ENCODE measurements around the gene CPA4. TPM values are rescaled to one million over a fixed set of nuclear protein-coding genes. Genes with fewer than 3 reads are reported as not detected.
A peak's percentile ranks its signal among the peaks of the same experiment; 100 is the strongest.

CPA4 gene
- total RNA-seq, 3 donors from 2014 or later: 0.18 to 0.29 TPM; not detected in 1

GRCh38 chr7:130281260-130281659 is 11.7 kb upstream of the CPA4 start:
- ATAC-seq: no peak
- no peaks in the 10 kb centered on the region for H3K9me3 Mint-ChIP-seq

GRCh38 chr7:130286881-130287280 is 6.1 kb upstream of the CPA4 start:
- peaks cover 8% of the 10 kb centered on the region for H3K27me3 Mint-ChIP-seq (ENCODE audit: low read depth)
- no peak overlapping the region for H3K4me3 Mint-ChIP-seq
- H3K36me3 Mint-ChIP-seq (ENCODE audit: insufficient read depth): no peaks in the 10 kb centered on the region
- DNase-seq: no peak
- H3K4me1 Mint-ChIP-seq (ENCODE audit: low read depth): no peaks in the 10 kb centered on the region
- H3K9me3 Mint-ChIP-seq: no peaks in the 10 kb centered on the region
- no peak for ATAC-seq

More at GRCh38 chr7:130281260-130281659, 11.7 kb upstream of the CPA4 start:
- Mint-ChIP-seq H3K4me3 (no peak overlapping the region), H3K4me1 (ENCODE audit: low read depth) (peaks cover 14% of the 10 kb centered on the region), H3K27me3 (ENCODE audit: low read depth) (peaks cover 6% of the 10 kb centered on the region), H3K36me3 (ENCODE audit: insufficient read depth) (no peaks in the 10 kb centered on the region)
- DNase-seq: no peak

- Mint-ChIP-seq H3K9me3 (no peaks in the 10 kb centered on the region), H3K27me3 (ENCODE audit: low read depth) (peaks cover 8% of the 10 kb centered on the region), H3K36me3 (ENCODE audit: insufficient read depth) (no peaks in the 10 kb centered on the region), H3K4me3 (no peak overlapping the region), H3K4me1 (ENCODE audit: low read depth) (no peaks in the 10 kb centered on the region)
- no peak for DNase-seq
- ATAC-seq: no peak
Observed at GRCh38 chr7:130288168-130288567, 4.8 kb upstream of the CPA4 start.

- no peak for DNase-seq
- H3K4me1 Mint-ChIP-seq (ENCODE audit: low read depth): no peaks in the 10 kb centered on the region
- H3K9me3 Mint-ChIP-seq: no peaks in the 10 kb centered on the region
- no peak overlapping the region for H3K4me3 Mint-ChIP-seq
- no peaks in the 10 kb centered on the region for H3K36me3 Mint-ChIP-seq (ENCODE audit: insufficient read depth)
- no peak for ATAC-seq
- H3K27me3 Mint-ChIP-seq (ENCODE audit: low read depth): peaks cover 4% of the 10 kb centered on the region
Observed at GRCh38 chr7:130288829-130289228, 4.1 kb upstream of the CPA4 start.

GRCh38 chr7:130289478-130289877 is 3.5 kb upstream of the CPA4 start:
- Mint-ChIP-seq H3K36me3 (ENCODE audit: insufficient read depth) (no peaks in the 10 kb centered on the region), H3K27me3 (ENCODE audit: low read depth) (peaks cover 2% of the 10 kb centered on the region), H3K4me1 (ENCODE audit: low read depth) (no peaks in the 10 kb centered on the region), H3K9me3 (no peaks in the 10 kb centered on the region), H3K4me3 (no peak overlapping the region)
- DNase-seq (no peak), ATAC-seq (no peak)

GRCh38 chr7:130290745-130291144 is 2.2 kb upstream of the CPA4 start:
- H3K4me3 Mint-ChIP-seq: no peak overlapping the region
- H3K27me3 Mint-ChIP-seq (ENCODE audit: low read depth): peaks cover 2% of the 10 kb centered on the region
- H3K4me1 Mint-ChIP-seq (ENCODE audit: low read depth): no peaks in the 10 kb centered on the region
- ATAC-seq (no peak), DNase-seq (no peak)
- H3K36me3 Mint-ChIP-seq (ENCODE audit: insufficient read depth): no peaks in the 10 kb centered on the region
- no peaks in the 10 kb centered on the region for H3K9me3 Mint-ChIP-seq

GRCh38 chr7:130293521-130293920 is 560 bp downstream of the CPA4 start:
- Mint-ChIP-seq H3K27me3 (ENCODE audit: low read depth) (peaks cover 2% of the 10 kb centered on the region), H3K4me3 (no peak overlapping the region), H3K36me3 (ENCODE audit: insufficient read depth) (no peaks in the 10 kb centered on the region), H3K9me3 (no peaks in the 10 kb centered on the region), H3K4me1 (ENCODE audit: low read depth) (no peaks in the 10 kb centered on the region)
- ATAC-seq (no peak), DNase-seq (no peak)

GRCh38 chr7:130294314-130294713 is 1.4 kb downstream of the CPA4 start:
- DNase-seq (no peak), ATAC-seq (peak in 1 of 2 donors; percentile 30)
- H3K4me1 Mint-ChIP-seq (ENCODE audit: low read depth): no peaks in the 10 kb centered on the region
- H3K9me3 Mint-ChIP-seq: no peaks in the 10 kb centered on the region
- peaks cover 2% of the 10 kb centered on the region for H3K27me3 Mint-ChIP-seq (ENCODE audit: low read depth)
- no peaks in the 10 kb centered on the region for H3K36me3 Mint-ChIP-seq (ENCODE audit: insufficient read depth)
- no peak overlapping the region for H3K4me3 Mint-ChIP-seq

GRCh38 chr7:130296221-130296951 is 3.4 kb downstream of the CPA4 start:
- no peak overlapping the region for H3K4me3 Mint-ChIP-seq
- H3K4me1 Mint-ChIP-seq (ENCODE audit: low read depth): no peaks in the 10 kb centered on the region
- ATAC-seq: no peak
- DNase-seq: no peak
- no peaks in the 10 kb centered on the region for H3K9me3 Mint-ChIP-seq
- no peaks in the 10 kb centered on the region for H3K36me3 Mint-ChIP-seq (ENCODE audit: insufficient read depth)
- H3K27me3 Mint-ChIP-seq (ENCODE audit: low read depth): peaks cover 1% of the 10 kb centered on the region

GRCh38 chr7:130297628-130298543 is 4.9 kb downstream of the CPA4 start:
- DNase-seq (no peak), ATAC-seq (no peak)
- Mint-ChIP-seq H3K36me3 (ENCODE audit: insufficient read depth) (no peaks in the 10 kb centered on the region), H3K4me1 (ENCODE audit: low read depth) (no peaks in the 10 kb centered on the region), H3K27me3 (ENCODE audit: low read depth) (peaks cover 1% of the 10 kb centered on the region), H3K9me3 (no peaks in the 10 kb centered on the region), H3K4me3 (no peak overlapping the region)

GRCh38 chr7:130298544-130299326 is 5.8 kb downstream of the CPA4 start:
- H3K4me3 Mint-ChIP-seq: no peak overlapping the region
- DNase-seq (no peak), ATAC-seq (no peak)

GRCh38 chr7:130299866-130300265 is 6.9 kb downstream of the CPA4 start:
- H3K4me1 Mint-ChIP-seq (ENCODE audit: low read depth): no peaks in the 10 kb centered on the region
- peaks cover 1% of the 10 kb centered on the region for H3K27me3 Mint-ChIP-seq (ENCODE audit: low read depth)
- no peaks in the 10 kb centered on the region for H3K36me3 Mint-ChIP-seq (ENCODE audit: insufficient read depth)
- no peak overlapping the region for H3K4me3 Mint-ChIP-seq
- H3K9me3 Mint-ChIP-seq: no peaks in the 10 kb centered on the region
- no peak for DNase-seq
- ATAC-seq: no peak

More at GRCh38 chr7:130298544-130299326, 5.8 kb downstream of the CPA4 start:
- Mint-ChIP-seq H3K9me3 (no peaks in the 10 kb centered on the region), H3K27me3 (ENCODE audit: low read depth) (peaks cover 1% of the 10 kb centered on the region), H3K4me1 (ENCODE audit: low read depth) (no peaks in the 10 kb centered on the region), H3K36me3 (ENCODE audit: insufficient read depth) (no peaks in the 10 kb centered on the region)

GRCh38 chr7:130301501-130302020 is 8.6 kb downstream of the CPA4 start:
- no peak overlapping the region for H3K4me3 Mint-ChIP-seq
- no peak for ATAC-seq
- no peaks in the 10 kb centered on the region for H3K9me3 Mint-ChIP-seq
- no peaks in the 10 kb centered on the region for H3K4me1 Mint-ChIP-seq (ENCODE audit: low read depth)
- no peak for DNase-seq
- no peaks in the 10 kb centered on the region for H3K36me3 Mint-ChIP-seq (ENCODE audit: insufficient read depth)
- H3K27me3 Mint-ChIP-seq (ENCODE audit: low read depth): peaks cover 1% of the 10 kb centered on the region

GRCh38 chr7:130302649-130303048 is 9.7 kb downstream of the CPA4 start:
- peaks cover 1% of the 10 kb centered on the region for H3K27me3 Mint-ChIP-seq (ENCODE audit: low read depth)
- ATAC-seq (no peak), DNase-seq (no peak)
- no peak overlapping the region for H3K4me3 Mint-ChIP-seq
- no peaks in the 10 kb centered on the region for H3K36me3 Mint-ChIP-seq (ENCODE audit: insufficient read depth)
- H3K4me1 Mint-ChIP-seq (ENCODE audit: low read depth): no peaks in the 10 kb centered on the region
- H3K9me3 Mint-ChIP-seq: no peaks in the 10 kb centered on the region

Measured in activated T-cell treated with anti-CD3 and anti-CD28 coated beads, Interleukin-2, amount 50 U/mL, for 4 hours (primary cell).